Cardiac fibroblast (primary cell): ENCODE measurements around the gene SORBS2.

Experiments
- DNase-seq, 2 donors: peaks; one replicate each; pipeline versions ENCODE4 v3.0.0 to v3.0.0-alpha.2; 2010; ENCODE audit warnings: low read depth in 2 of 2
- H3K4me3 ChIP-seq, 2 donors: replicated peaks in 1 of 2; 1 replicate in 1 of 2; 2 replicates in 1 of 2; pipeline ENCODE4 v1.5.1; 2011; ENCODE audit warnings: low read depth in 2 of 2, low read length in 2 of 2, mild to moderate bottlenecking in 2 of 2, moderate library complexity in 1 of 2
- TF ChIP-seq, protein P1 (sequence below): IDR thresholded peaks from one replicate; pipeline ENCODE4 v1.5.1; 2011; ENCODE audit warnings: low read depth, mild to moderate bottlenecking, low read length, inconsistent platforms

The SORBS2 gene

DNA sequence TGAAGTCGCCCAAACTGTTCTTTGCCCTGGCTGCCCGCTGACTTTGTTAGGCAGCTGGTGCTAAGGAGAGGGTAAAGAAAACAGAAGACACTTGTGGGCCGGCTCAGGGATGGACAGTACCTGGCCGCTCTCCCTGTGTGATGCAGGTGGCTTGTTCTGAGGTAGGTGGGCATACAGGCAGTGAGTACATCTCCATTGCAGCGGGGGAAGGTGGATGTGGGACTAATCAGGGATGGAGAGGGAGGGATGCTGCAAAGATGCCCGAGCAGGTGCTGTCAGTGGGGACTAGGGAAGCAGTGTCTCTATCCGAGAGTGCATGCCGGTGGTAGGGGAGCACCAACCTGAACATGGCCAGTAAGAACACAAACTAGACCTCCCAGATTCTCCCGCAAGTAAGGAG, 67.0 kb downstream of the SORBS2 start:
- no peak overlapping the region for H3K4me3 ChIP-seq
- TF ChIP-seq, protein P1, sequence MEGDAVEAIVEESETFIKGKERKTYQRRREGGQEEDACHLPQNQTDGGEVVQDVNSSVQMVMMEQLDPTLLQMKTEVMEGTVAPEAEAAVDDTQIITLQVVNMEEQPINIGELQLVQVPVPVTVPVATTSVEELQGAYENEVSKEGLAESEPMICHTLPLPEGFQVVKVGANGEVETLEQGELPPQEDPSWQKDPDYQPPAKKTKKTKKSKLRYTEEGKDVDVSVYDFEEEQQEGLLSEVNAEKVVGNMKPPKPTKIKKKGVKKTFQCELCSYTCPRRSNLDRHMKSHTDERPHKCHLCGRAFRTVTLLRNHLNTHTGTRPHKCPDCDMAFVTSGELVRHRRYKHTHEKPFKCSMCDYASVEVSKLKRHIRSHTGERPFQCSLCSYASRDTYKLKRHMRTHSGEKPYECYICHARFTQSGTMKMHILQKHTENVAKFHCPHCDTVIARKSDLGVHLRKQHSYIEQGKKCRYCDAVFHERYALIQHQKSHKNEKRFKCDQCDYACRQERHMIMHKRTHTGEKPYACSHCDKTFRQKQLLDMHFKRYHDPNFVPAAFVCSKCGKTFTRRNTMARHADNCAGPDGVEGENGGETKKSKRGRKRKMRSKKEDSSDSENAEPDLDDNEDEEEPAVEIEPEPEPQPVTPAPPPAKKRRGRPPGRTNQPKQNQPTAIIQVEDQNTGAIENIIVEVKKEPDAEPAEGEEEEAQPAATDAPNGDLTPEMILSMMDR, result no peak
- no peak for DNase-seq

DNA sequence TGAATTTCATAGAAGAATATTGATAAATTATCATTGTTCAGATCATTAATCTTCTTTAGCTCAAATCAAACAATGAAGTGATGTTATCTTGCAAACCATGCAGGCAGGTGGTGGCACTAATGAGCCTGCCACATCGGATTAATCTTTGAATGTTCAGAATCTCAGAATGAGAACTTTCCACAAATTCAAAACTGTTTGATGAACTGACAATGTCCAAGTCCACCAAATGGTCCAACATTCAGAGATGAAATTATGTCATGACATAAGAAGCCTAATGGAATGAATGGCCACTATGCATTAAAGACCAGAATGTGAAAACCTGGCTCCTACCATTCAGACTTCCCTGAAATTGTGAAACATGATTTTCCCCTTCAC, 67.5 kb downstream of the SORBS2 start:
- no peak for DNase-seq
- TF ChIP-seq, protein P1, result no peak
- no peak overlapping the region for H3K4me3 ChIP-seq

DNA sequence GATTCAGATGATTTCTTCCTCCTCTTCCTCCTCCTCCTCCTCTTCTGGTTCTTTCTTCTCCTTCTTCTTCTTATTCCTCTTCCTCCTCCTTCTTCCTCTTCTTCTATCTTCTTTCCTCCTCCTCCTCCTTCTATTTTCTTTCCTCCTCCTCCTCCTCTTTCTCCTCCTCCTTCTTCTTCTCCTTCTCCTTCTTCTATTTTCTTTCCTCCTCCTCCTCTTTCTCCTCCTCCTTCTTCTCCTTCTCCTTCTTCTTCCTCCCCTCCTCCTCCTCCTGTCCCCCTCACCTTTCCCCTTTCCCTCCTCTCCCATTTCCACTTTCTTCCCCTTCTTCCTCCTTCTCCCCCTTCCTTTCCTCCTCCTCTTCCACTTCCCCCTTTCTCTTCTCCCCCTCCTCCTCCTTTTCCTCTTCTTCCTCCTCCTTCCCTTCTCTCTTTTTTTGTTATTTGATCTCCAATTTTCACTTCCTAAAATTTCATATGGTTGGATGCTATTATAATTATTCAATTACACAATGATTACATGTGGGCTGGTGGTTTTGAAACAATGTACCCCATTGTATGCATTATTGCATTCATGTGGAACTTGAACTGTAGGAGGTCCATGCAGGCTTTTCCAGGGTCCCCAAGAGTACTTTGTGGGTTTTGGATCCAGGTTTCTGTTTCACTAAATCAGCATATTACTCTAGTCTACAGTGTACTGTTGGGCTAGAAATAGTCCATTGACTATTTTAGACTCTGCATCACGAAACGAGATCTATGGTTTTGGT, 68.1 kb downstream of the SORBS2 start:
- TF ChIP-seq, protein P1, result no peak
- no peak overlapping the region for H3K4me3 ChIP-seq
- no peak for DNase-seq

DNA sequence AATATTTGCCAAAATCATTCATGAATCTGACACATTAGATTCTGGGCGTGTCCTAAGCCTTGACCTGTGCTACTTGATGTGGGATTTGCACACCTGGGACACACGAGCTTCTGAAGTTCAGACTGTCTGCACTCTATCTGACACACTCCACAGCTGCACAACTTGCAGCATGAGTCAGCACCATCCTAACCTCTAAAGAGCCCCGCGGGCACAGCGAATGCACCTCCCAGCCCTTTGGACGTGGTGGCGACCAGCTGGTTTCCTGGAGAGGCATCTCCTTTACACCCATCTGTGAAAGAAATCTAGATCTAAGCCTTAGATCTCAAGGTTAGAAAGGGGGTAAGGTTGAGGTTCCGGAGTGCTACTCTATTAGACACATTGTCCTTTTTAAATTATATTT, 69.2 kb downstream of the SORBS2 start:
- no peak overlapping the region for H3K4me3 ChIP-seq
- peak in 1 of 2 donors; percentile 59 for DNase-seq
- TF ChIP-seq, protein P1, result no peak

DNA sequence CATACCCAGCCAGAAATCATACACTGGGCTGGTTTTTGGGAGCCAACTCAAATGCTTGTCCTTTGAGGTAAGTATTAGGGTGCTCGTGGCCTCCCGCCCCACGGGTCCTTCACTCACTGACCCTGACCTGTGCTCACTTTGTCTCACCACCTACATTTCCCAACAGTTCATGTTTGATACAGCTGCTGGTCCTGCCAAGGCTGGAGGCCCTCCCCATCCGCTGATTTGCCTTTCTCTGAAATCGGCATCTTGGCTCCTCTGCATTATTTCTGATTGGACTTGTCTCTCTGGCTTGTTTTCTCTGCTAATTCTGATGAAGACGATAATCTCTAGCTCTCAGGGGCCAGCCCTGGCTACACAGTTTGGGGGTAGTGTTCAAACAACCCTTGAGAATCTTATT, 70.2 kb downstream of the SORBS2 start:
- no peak for DNase-seq
- H3K4me3 ChIP-seq, result no peak overlapping the region
- TF ChIP-seq, protein P1, result no peak

DNA sequence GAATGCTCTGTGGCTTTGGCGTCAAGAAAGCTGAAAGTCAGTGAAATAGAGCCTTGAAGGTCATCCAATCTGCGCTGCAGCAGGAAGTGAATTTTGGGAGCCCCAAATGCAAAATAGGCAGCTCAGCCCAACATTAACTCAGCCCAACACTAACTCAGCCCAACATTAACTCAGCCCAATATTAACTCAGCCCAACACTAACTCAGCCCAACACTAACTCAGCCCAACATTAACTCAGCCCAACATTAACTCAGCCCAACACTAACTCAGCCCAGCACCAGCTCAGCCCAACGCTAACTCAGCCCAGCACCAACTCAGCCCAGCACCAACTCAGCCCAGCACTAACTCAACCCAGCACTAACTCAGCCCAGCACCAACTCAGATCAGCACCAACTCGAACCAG, 71.5 kb downstream of the SORBS2 start:
- H3K4me3 ChIP-seq, result no peak overlapping the region
- TF ChIP-seq, protein P1, result no peak
- peak; percentile 20 to 27 for DNase-seq

DNA sequence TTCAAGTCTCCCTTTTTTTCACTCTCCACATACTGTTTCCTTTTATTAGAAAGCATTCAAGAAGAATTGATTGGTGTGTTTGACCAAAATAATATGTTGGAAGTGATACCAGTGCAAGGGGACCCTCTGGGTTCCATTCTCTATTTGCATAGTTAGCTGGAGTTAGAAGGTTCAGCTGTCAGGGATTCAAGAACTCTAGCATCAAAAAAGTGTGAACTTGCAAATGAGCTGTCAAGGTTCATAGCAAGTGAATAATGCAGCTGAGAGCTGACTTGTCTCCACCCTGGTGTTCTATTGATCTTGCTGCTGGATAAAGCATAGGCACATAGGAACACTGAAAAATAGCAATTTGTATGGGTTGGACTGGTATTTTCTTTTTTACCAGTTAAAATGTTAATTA, 73.2 kb downstream of the SORBS2 start:
- peak in 1 of 2 donors; percentile 26 for DNase-seq

More for the DNA sequence above, 73.2 kb downstream of the SORBS2 start:
- H3K4me3 ChIP-seq, result no peak overlapping the region
- TF ChIP-seq, protein P1, result no peak
